NCI-H2081 (cell line): Measurements from ENCODE around the gene SAMSN1.
"Not testable (repeated sequence)": the region's sequence is repeated elsewhere in the genome, so short reads cannot be mapped to it uniquely, and the experiment has no call there.

ENCODE experiments used
- DNase-seq, 2 experiments: peaks; one replicate each; lab custom pipeline; 2025; lab: John Stamatoyannopoulos, UW

The SAMSN1 gene

GRCh38 chr21:14528815-14529214, 17.3 kb downstream of the SAMSN1 start:
- DNase-seq: no peak

- DNase-seq: no peak
Observed at GRCh38 chr21:14527696-14528652, 18.1 kb downstream of the SAMSN1 start.

GRCh38 chr21:14526836-14527695, 19.0 kb downstream of the SAMSN1 start:
- no peak for DNase-seq

- no peak for DNase-seq
Observed at GRCh38 chr21:14526199-14526598, 19.9 kb downstream of the SAMSN1 start.

- DNase-seq: no peak
Observed at GRCh38 chr21:14523234-14523633, 22.9 kb downstream of the SAMSN1 start.

- DNase-seq: no peak
Observed at GRCh38 chr21:14522736-14523135, 23.4 kb downstream of the SAMSN1 start.

GRCh38 chr21:14520535-14520934, 25.6 kb downstream of the SAMSN1 start:
- no peak for DNase-seq

GRCh38 chr21:14519000-14519399, 27.1 kb downstream of the SAMSN1 start:
- no peak for DNase-seq

GRCh38 chr21:14513804-14514203, 32.3 kb downstream of the SAMSN1 start:
- no peak for DNase-seq

GRCh38 chr21:14506859-14507457, 39.2 kb downstream of the SAMSN1 start:
- DNase-seq: not testable (repeated sequence)

- no peak for DNase-seq
Observed at GRCh38 chr21:14500873-14501272, 45.2 kb downstream of the SAMSN1 start.

GRCh38 chr21:14499316-14499715, 46.8 kb downstream of the SAMSN1 start:
- no peak for DNase-seq

GRCh38 chr21:14497825-14498224, 48.3 kb downstream of the SAMSN1 start:
- DNase-seq: no peak

GRCh38 chr21:14495075-14495474, 51.0 kb downstream of the SAMSN1 start:
- DNase-seq: no peak

GRCh38 chr21:14494181-14494580, 51.9 kb downstream of the SAMSN1 start:
- DNase-seq: not testable (repeated sequence)

- no peak for DNase-seq
Observed at GRCh38 chr21:14493731-14494130, 52.4 kb downstream of the SAMSN1 start.

GRCh38 chr21:14492931-14493330, 53.2 kb downstream of the SAMSN1 start:
- DNase-seq: no peak

GRCh38 chr21:14491269-14491681, 54.8 kb downstream of the SAMSN1 start:
- DNase-seq: no peak

- peak in 1 of 2 experiments; percentile 40 for DNase-seq
Observed at GRCh38 chr21:14488672-14489204, 57.4 kb downstream of the SAMSN1 start.

- DNase-seq: no peak
Observed at GRCh38 chr21:14487490-14488432, 58.4 kb downstream of the SAMSN1 start.

- DNase-seq: no peak
Observed at GRCh38 chr21:14486869-14487268, 59.2 kb downstream of the SAMSN1 start.
